T-helper 2 cell treated with Interferon-gamma antibody and Interleukin-4, amounts not matched to agents 100 ng/mL and 5 ng/mL, for 36 hours (primary cell): Measurements from ENCODE around the gene RBM4B. TPM values are rescaled to one million over a fixed set of nuclear protein-coding genes. Genes with fewer than 3 reads are reported as not detected.
"Not testable (repeated sequence)": the region's sequence is repeated elsewhere in the genome, so short reads cannot be mapped to it uniquely, and the experiment has no call there.

ENCODE experiments used
- intact Hi-C: fragments of 100-400 bp; cut with micrococcal nuclease; formaldehyde crosslinking; loops from one replicate; pipeline ENCODE4 v1.15.1; 2023
- total RNA-seq: library from RNA; stranded (reverse); gene quantifications from 2 replicates; pipeline ENCODE4 v1.2.3, GENCODE V29; 2022

RBM4B gene
- total RNA-seq, result 20.2 and 20.5 TPM in 2 replicates

- intact Hi-C loops, result loop anchor here (1.0 to 5.0 kb wide), 8 partner anchors 39 to 269 kb away; partner anchors contain the start of genes ACTN3, CCDC87, CCS and DPP3
Measured at GRCh38 chr11:66677599-66678375, at the start of gene RBM4B. Gene RBM4B (minus strand): TSS chr11:66677887. CDS start chr11:66677079, 808 bp downstream.

DNA sequence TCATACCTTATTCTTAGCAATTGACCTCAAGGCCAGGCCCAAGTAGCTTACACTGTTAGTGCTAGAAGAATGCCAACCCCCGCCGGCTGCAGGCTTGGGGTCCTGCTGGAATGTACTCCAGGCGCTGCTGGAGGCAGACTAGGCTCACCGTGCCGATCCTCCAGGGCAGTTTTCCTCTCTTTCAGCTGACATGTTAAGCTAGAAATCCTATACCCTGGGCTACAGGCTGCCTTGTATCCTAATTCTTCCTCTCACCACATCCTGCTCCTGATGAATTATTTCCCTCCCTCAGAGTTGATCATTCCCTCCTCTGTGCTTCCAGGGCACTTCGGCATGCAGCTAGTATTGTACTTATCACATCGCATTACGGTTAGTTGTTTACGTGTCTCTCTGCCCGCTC, 48.0 kb upstream of the RBM4B start:
- intact Hi-C loops, result no loop called here

DNA sequence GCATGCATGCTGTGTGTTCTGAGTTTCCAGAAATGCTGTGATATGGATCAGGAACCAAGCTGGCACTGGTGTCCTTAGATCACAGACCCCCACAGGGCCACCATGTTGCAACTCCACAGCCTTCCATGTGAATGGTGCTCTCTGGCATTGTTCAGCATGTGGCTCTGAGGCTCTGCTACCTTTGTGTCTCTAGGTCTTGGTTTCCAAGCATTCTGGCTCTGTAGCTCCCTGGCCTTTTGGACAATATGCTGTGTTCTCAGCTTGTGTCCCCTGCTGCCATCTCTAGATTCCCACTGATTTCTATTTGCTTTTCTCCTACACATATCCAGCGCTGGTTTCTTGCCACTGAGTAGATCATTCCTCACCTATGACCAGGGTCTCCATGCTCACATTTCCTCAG, 47.4 kb upstream of the RBM4B start:
- intact Hi-C loops, result no loop called here

GRCh38 chr11:66724167-66724566, 46.5 kb upstream of the RBM4B start:
- intact Hi-C loops, result not testable (repeated sequence)

- intact Hi-C loops, result no loop called here
Measured at GRCh38 chr11:66723693-66724092, 46.0 kb upstream of the RBM4B start.

- intact Hi-C loops, result no loop called here
Measured at GRCh38 chr11:66722745-66723651, 45.3 kb upstream of the RBM4B start.

DNA sequence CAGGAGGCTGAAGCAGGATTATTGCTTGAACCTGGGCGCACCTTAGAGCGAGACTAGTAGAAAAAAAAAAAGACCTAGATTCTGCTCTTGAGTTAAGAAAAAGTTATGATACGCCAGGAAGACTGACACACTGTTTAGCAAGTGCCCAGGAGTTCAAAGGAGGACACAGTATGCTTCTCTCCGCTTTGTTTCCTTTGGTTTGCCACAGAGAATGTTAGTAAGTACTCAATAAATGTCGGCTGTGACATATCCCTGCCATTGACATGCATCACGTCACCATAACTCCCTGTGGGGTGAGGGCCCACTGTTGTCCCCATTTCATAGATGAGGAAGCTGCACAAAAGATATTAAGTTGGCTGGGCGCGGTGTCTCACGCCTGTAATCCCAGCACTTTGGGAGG, 44.3 kb upstream of the RBM4B start:
- intact Hi-C loops, result no loop called here

DNA sequence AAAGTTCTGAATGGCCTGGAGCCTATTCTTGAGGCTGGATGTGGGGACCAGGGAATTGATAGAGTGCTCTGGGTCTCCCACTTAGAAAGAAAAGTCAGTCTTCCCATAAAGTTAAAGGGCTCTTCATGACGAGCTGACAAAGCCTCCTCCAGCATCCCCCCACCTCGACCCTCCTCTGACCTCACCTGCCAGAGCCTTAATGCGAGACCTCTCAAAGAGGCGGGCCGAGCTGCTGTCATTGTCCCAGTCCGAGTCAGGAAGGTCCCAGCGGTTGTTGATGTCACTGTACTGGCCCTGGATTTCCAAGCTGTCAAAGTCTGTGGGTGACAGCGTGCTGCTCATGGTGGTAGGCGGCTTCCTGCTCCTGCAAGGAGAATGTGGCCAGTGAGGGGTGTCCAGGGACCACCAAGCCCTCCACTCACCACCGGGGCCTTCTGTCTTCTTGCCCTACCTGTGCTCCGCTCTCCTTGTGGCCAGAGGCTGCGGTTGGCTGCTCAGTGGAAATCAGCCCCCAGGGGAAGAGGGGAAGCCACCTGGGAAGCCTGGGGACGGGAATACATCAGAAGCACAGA, 43.3 kb upstream of the RBM4B start:
- intact Hi-C loops, result no loop called here

GRCh38 chr11:66720223-66720898, 42.7 kb upstream of the RBM4B start:
- intact Hi-C loops, result no loop called here

GRCh38 chr11:66719111-66719872, 41.6 kb upstream of the RBM4B start:
- intact Hi-C loops, result no loop called here

GRCh38 chr11:66718320-66718971, 40.8 kb upstream of the RBM4B start:
- intact Hi-C loops, result no loop called here

DNA sequence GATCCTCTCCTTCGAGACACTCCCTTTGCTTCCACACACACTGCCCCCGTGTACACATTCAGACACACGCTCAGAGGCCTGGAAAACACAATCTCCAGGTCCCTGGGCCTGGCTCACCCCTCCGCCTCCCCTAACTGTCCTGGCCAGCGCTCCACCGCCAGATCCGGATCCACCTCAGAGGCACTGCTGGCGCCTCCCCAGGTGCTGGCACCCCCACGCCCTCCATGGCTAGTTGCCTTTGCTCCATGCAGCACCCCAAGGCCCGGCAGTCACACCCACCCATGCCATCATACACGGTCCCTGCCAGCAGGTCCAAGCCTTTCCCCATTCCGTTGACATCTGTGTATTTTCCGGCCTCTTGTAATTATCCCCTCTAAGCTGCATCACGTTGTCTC, 40.2 kb upstream of the RBM4B start:
- intact Hi-C loops, result no loop called here

DNA sequence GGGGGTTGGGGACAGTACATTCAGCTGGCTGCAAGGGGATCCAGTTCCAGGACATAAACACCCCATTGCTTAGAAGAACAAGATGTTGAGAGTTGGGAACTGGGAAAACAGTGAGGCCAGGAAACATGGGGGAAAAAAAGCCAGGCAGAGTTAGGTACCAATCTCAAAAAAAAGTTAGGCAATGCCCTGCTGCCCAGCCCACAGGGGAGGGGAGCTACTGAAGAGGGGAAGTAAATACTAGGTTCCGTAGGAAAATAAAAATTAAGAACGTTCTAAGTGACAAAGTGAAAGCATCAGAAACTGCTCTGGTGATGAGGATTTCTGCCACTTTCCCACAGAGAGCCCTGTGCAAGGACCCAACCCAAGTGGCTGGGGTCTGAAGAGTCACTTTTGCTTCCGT, 39.3 kb upstream of the RBM4B start:
- intact Hi-C loops, result no loop called here

GRCh38 chr11:66715346-66716085, 37.8 kb upstream of the RBM4B start:
- intact Hi-C loops, result no loop called here

- intact Hi-C loops, result no loop called here
Measured at GRCh38 chr11:66713746-66714480, 36.2 kb upstream of the RBM4B start.

DNA sequence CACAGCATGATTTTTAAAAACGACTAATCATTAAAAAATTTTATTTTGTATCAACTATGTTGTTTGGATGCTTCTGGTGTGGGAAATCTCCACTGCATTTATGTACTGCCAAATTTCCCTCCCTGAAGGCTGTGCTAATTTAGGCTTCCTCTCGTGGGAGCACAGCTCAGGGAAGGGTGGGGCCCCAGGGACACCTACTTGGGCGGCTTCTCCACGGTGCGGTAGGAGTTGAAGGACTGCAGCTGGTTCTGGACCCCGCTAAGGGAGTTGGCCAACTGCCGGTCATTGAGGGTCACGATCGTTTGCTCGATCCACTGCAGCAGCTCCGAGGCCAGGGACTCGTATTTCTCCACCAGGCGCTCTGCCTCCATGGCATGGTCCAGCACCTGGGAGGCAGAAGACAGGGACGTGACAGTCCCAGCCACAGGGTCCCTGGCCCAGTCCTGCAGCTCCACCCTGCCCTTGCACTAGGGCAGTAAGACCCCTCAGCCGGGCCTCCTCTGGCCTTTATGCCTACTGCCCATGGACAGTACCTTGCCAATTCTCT, 32.8 kb upstream of the RBM4B start:
- intact Hi-C loops, result no loop called here

DNA sequence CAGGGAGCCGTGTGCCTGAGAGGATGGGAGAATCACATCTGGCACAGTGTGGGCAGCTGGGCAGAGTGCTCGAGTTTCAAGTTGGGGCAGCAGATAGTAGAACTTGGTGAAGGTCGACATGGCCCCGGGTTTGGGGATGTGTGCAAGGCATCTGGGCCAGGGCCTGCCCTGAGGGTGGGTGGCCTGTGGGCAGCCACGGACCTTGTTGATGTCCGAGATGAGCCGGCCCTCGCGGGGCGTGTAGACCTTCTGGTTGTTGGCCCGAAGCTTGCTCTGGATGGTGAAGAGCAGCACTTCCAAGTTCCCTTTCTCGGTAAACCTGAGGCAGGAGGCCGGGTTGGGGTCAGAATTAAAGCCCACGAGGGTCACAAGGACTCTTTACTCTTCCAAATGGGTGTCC, 31.0 kb upstream of the RBM4B start:
- intact Hi-C loops, result no loop called here

- intact Hi-C loops, result no loop called here
Measured at GRCh38 chr11:66708094-66708493, 30.4 kb upstream of the RBM4B start.
